HepG2 (cell line): ENCODE results near the gene LMAN2L. TPM values are rescaled to one million over a fixed set of nuclear protein-coding genes. Genes with fewer than 3 reads are reported as not detected.

Experiments
- HOXA7 ChIP-seq: sonication (generic); formaldehyde crosslinking; IDR thresholded peaks from 2 replicates; pipeline ENCODE4 v1.8.1; 2022; ENCODE audit warnings: mild to moderate bottlenecking, missing genetic modification reagents, moderate library complexity
- XRCC5 ChIP-seq: fragments of 200-400 bp; formaldehyde crosslinking; optimal IDR thresholded peaks from 2 replicates; pipeline ENCODE3; 2017; ENCODE audit warnings: mild to moderate bottlenecking, low read length
- ZNF230 ChIP-seq: sonication (generic); formaldehyde crosslinking; IDR thresholded peaks from 2 replicates; pipeline ENCODE4 v1.4.0; 2020; ENCODE audit warnings: mild to moderate bottlenecking, missing genetic modification reagents
- ZNF451 ChIP-seq: sonication (generic); formaldehyde crosslinking; IDR thresholded peaks from 2 replicates; pipeline ENCODE4 v1.5.0; 2020; ENCODE audit warnings: mild to moderate bottlenecking, missing genetic modification reagents
- ZNF782 ChIP-seq: sonication (generic); formaldehyde crosslinking; IDR thresholded peaks from 2 replicates; pipeline ENCODE4 v1.4.0; 2020; ENCODE audit warnings: missing genetic modification reagents, mild to moderate bottlenecking, borderline replicate concordance
- polyA plus RNA-seq, 8 experiments: library from polyadenylated mRNA; depleted of rRNA in 3 of 8; stranded (reverse) in 7 of 8; unstranded in 1 of 8; fragments of >200 nt; fragmentation: Illumina TruSeq in 4 of 8; extraction: Trizol in 4 of 8; gene quantifications; 2 replicates each; pipeline versions ENCODE4 v1.2.1 to v1.2.3, GENCODE V29; 2011 to 2016; ENCODE audit warnings: low read depth in 4 of 8, missing spikeins in 1 of 8, mixed read lengths in 1 of 8; ENCODE audit not compliant: insufficient read depth in 1 of 8
- total RNA-seq, 5 experiments: library from RNA; depleted of rRNA; stranded (reverse); fragments of >200 nt; fragmentation: Illumina TruSeq; extraction: Trizol; gene quantifications; 2 replicates each; pipeline ENCODE4 v1.2.3, GENCODE V29; 2016; ENCODE audit warnings: low read depth in 1 of 5
- TF ChIP-seq, protein P1 (sequence below), 2 experiments: fragments of 450-650 bp in 1 of 2; sonication (generic) in 1 of 2; formaldehyde crosslinking in 1 of 2; IDR thresholded peaks; 2 replicates each; pipeline versions ENCODE4 v1.6.1 to v1.8.0; 2016 to 2022; ENCODE audit warnings: antibody characterized with exemption in 1 of 2, mild to moderate bottlenecking in 1 of 2, missing genetic modification reagents in 1 of 2
- TF ChIP-seq, protein P2 (sequence below), 2 experiments: sonication (generic) in 1 of 2; formaldehyde crosslinking in 1 of 2; IDR thresholded peaks; 2 replicates each; pipeline versions ENCODE4 v1.4.0 to v1.6.1; 2016 to 2020; ENCODE audit warnings: borderline replicate concordance in 1 of 2, low read depth in 1 of 2, mild to moderate bottlenecking in 1 of 2, missing genetic modification reagents in 1 of 2
- TF ChIP-seq, protein P3 (sequence below): sonication (generic); formaldehyde crosslinking; IDR thresholded peaks from 2 replicates; pipeline ENCODE4 v1.5.0; 2020; ENCODE audit warnings: missing genetic modification reagents, mild to moderate bottlenecking, borderline replicate concordance
- TF ChIP-seq, protein P4 (sequence below): sonication (generic); formaldehyde crosslinking; IDR thresholded peaks from 2 replicates; pipeline ENCODE4 v1.9.0; 2022; ENCODE audit warnings: low read depth, missing genetic modification reagents

Gene LMAN2L
- total and polyA plus RNA-seq, 2 of the 13 experiments (the other 11 are each of a cell fraction or from before 2014, with no cell fraction given) = 39.1 to 57.9 TPM

DNA sequence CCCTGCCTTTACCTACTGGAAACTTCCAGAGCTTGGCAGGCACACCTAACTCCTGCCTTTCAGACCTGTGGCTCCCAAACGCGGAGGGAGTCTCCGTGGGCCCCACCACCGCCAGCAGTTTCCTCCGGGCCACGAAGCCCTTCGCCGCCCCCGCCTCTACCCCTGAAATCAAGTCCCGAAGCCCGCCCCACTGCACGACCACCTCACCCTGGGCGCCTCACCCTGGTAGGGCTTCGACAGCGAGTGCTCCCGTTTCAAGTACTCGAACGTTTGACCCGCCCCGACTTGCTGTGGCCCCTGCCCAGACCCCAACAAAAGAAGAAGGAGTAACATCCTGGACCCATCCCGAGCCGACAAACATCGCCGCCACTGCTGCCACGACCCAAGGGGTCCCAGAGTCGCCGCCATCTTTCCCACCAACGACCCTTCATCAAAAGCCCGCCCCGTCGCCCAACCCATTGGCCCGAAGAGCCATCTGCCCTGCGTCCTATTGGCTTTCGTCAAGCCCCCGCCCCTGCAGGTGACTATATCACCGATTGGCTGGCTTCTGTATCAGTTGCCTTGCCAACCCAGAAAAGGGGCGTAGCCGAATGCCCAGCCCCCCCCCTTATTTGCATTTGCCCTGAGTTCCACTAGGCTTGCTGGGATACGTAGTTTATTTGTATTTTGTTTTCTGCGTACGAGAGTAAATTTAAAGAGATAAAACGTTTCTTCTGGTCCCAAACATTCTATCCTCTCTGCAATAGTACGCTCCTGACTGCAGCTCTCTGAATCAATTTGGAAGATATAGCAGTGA lies at the start of gene LMAN2L (continued):
- TF ChIP-seq ZNF230 (CRISPR knock-in tag) = peak; percentile 97; the same call in 1 of the 2 replicates
- TF ChIP-seq, protein P1, sequence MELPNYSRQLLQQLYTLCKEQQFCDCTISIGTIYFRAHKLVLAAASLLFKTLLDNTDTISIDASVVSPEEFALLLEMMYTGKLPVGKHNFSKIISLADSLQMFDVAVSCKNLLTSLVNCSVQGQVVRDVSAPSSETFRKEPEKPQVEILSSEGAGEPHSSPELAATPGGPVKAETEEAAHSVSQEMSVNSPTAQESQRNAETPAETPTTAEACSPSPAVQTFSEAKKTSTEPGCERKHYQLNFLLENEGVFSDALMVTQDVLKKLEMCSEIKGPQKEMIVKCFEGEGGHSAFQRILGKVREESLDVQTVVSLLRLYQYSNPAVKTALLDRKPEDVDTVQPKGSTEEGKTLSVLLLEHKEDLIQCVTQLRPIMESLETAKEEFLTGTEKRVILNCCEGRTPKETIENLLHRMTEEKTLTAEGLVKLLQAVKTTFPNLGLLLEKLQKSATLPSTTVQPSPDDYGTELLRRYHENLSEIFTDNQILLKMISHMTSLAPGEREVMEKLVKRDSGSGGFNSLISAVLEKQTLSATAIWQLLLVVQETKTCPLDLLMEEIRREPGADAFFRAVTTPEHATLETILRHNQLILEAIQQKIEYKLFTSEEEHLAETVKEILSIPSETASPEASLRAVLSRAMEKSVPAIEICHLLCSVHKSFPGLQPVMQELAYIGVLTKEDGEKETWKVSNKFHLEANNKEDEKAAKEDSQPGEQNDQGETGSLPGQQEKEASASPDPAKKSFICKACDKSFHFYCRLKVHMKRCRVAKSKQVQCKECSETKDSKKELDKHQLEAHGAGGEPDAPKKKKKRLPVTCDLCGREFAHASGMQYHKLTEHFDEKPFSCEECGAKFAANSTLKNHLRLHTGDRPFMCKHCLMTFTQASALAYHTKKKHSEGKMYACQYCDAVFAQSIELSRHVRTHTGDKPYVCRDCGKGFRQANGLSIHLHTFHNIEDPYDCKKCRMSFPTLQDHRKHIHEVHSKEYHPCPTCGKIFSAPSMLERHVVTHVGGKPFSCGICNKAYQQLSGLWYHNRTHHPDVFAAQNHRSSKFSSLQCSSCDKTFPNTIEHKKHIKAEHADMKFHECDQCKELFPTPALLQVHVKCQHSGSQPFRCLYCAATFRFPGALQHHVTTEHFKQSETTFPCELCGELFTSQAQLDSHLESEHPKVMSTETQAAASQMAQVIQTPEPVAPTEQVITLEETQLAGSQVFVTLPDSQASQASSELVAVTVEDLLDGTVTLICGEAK (IDR thresholded peaks at IDR 0.05) = no peak
- TF ChIP-seq, protein P1 (CRISPR knock-in tag; IDR thresholded peaks at IDR 0.05) = peak; percentile 58; the same call in 1 of the 2 replicates
- peak; percentile 90 for TF ChIP-seq XRCC5
- TF ChIP-seq, protein P2, sequence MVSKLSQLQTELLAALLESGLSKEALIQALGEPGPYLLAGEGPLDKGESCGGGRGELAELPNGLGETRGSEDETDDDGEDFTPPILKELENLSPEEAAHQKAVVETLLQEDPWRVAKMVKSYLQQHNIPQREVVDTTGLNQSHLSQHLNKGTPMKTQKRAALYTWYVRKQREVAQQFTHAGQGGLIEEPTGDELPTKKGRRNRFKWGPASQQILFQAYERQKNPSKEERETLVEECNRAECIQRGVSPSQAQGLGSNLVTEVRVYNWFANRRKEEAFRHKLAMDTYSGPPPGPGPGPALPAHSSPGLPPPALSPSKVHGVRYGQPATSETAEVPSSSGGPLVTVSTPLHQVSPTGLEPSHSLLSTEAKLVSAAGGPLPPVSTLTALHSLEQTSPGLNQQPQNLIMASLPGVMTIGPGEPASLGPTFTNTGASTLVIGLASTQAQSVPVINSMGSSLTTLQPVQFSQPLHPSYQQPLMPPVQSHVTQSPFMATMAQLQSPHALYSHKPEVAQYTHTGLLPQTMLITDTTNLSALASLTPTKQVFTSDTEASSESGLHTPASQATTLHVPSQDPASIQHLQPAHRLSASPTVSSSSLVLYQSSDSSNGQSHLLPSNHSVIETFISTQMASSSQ (IDR thresholded peaks at IDR 0.05; ENCODE audit: low read depth) = no peak
- TF ChIP-seq, protein P2 (CRISPR knock-in tag; IDR thresholded peaks at IDR 0.05; ENCODE audit: borderline replicate concordance) = no peak
- TF ChIP-seq, protein P3, sequence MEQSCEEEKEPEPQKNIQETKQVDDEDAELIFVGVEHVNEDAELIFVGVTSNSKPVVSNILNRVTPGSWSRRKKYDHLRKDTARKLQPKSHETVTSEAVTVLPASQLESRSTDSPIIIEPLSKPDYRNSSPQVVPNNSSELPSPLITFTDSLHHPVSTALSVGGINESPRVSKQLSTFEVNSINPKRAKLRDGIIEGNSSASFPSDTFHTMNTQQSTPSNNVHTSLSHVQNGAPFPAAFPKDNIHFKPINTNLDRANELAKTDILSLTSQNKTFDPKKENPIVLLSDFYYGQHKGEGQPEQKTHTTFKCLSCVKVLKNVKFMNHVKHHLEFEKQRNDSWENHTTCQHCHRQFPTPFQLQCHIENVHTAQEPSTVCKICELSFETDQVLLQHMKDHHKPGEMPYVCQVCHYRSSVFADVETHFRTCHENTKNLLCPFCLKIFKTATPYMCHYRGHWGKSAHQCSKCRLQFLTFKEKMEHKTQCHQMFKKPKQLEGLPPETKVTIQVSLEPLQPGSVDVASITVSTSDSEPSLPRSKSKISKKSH = peak; percentile 96
- TF ChIP-seq, protein P4, sequence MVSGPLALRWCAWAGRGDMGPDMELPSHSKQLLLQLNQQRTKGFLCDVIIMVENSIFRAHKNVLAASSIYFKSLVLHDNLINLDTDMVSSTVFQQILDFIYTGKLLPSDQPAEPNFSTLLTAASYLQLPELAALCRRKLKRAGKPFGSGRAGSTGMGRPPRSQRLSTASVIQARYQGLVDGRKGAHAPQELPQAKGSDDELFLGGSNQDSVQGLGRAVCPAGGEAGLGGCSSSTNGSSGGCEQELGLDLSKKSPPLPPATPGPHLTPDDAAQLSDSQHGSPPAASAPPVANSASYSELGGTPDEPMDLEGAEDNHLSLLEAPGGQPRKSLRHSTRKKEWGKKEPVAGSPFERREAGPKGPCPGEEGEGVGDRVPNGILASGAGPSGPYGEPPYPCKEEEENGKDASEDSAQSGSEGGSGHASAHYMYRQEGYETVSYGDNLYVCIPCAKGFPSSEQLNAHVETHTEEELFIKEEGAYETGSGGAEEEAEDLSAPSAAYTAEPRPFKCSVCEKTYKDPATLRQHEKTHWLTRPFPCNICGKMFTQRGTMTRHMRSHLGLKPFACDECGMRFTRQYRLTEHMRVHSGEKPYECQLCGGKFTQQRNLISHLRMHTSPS = no peak
- no peak for TF ChIP-seq ZNF451
- TF ChIP-seq ZNF782 (CRISPR knock-in tag) = 0 out of 2 replicates have a peak, but pooled peaks have one; percentile 40
- TF ChIP-seq HOXA7 (CRISPR knock-in tag) = no peak
